Smooth muscle cell of bladder (primary cell): ENCODE results near the gene CEP250. TPM values are rescaled to one million over a fixed set of nuclear protein-coding genes. Genes with fewer than 3 reads are reported as not detected.

Experiments used
- total RNA-seq: library from RNA; depleted of rRNA; stranded (reverse); fragments of >200 nt; gene quantifications from 2 replicates; pipeline ENCODE4 v1.2.3, GENCODE V29; 2014

The CEP250 gene, protein sequence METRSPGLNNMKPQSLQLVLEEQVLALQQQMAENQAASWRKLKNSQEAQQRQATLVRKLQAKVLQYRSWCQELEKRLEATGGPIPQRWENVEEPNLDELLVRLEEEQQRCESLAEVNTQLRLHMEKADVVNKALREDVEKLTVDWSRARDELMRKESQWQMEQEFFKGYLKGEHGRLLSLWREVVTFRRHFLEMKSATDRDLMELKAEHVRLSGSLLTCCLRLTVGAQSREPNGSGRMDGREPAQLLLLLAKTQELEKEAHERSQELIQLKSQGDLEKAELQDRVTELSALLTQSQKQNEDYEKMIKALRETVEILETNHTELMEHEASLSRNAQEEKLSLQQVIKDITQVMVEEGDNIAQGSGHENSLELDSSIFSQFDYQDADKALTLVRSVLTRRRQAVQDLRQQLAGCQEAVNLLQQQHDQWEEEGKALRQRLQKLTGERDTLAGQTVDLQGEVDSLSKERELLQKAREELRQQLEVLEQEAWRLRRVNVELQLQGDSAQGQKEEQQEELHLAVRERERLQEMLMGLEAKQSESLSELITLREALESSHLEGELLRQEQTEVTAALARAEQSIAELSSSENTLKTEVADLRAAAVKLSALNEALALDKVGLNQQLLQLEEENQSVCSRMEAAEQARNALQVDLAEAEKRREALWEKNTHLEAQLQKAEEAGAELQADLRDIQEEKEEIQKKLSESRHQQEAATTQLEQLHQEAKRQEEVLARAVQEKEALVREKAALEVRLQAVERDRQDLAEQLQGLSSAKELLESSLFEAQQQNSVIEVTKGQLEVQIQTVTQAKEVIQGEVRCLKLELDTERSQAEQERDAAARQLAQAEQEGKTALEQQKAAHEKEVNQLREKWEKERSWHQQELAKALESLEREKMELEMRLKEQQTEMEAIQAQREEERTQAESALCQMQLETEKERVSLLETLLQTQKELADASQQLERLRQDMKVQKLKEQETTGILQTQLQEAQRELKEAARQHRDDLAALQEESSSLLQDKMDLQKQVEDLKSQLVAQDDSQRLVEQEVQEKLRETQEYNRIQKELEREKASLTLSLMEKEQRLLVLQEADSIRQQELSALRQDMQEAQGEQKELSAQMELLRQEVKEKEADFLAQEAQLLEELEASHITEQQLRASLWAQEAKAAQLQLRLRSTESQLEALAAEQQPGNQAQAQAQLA (N-terminal part only)
- total RNA-seq: 11.9 and 29.0 TPM in 2 replicates

DNA sequence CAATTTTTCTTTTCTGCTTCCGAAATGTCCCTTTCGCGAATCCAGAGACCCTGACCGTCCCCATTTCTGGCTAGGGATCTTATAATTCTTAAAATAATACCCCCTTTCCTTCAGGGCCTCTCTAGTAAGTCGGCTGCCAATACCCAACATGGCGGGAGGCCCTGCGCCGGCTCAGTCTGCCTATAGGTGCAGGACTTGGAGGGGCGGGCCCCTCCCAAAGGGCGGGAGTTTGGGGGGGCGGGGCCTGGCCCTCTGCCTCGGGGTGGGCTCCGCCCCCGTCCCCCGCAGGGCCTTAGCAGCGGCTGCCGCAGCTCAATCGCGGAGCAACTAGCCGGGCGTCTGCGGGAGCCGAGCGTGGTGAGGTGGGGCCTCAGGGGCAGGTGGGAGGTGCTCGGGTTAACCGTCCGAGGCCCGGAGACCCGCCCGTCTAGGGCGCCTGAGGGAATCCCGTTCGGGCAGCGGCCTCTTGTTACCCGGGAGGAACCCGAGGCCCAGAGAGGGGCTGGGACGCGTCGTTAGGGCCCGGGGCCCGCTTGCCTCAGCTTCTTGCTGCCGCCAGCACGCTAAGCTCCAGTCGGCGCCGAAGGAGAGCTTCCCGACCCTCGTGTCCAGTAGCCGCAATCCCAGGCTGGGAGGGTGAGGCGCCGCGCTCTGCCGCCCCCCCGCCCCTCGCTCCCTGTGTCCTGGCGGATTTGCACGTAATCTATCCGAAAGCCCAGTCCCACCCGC is at the start of gene CEP250:
TSS of gene CEP250 (plus strand) at position 718 of the 729 bp plus-strand sequence. CDS start 6,770 bp downstream, outside the sequence.

DNA sequence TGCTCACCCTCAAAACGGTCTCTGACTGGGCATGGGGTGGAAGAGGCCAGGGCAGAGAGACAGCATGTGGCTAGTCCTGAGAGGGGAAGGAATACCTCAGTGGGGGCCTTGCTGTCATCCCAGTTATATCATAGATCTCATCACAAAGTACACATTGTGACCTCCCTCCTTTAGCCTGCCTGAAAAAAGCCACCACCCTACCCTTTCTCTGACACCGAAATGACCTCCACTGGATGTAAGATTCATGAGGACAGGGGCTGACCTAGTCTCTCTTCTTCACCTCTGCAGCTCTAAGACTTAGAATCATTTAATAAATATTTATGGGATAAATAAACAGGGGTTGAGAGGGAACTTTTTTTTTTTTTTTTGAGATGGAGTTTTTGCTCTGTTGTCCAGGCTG is 74.2 kb downstream of the CEP250 start, which contains the start of gene C20orf173:
TSS of gene C20orf173 (minus strand) at position 101 of the 400 bp plus-strand sequence. CDS start 279 bp downstream, outside the sequence.

DNA sequence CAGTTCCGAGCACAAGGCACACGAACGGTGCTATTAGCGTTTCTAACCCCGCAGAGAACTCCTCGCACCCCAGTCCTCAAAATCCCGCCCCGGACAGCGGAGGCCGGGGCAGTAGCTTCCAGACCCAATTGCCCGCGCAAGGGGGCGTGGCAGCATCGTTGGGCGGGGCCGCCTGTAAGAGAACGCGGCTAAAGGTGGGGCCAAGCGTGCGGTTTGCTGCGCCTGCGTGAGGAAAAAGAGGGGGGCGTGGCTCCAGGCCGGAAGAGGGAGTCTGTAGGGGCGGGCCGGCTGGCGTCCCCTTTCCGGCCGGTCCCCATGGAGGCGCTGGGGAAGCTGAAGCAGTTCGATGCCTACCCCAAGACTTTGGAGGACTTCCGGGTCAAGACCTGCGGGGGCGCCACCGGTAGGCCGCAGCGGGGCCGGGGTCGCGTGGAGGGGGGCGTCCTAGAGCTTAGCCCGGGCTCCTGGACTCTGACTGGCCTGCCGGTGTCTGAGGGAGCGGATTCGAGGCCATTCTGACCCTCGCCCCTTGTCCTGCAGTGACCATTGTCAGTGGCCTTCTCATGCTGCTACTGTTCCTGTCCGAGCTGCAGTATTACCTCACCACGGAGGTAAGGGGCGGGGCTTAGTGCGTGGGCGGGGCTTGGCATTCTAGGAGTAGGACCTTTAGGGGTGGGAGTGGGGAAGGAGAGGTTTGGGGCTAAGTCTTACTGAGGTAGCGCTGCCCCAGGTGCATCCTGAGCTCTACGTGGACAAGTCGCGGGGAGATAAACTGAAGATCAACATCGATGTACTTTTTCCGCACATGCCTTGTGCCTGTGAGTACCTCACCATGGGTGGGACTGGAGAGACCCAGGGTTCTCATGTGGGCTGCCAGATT is 86.6 kb downstream of the CEP250 start, which contains the start of gene ERGIC3:
TSS of gene ERGIC3 (plus strand) at position 296 of the 880 bp plus-strand sequence. CDS start at position 316, 20 bp downstream.

Other genes starting within 250 kb of the CEP250 start
- gene MMP24, start 228.9 kb upstream of the CEP250 start, total RNA-seq: 0.14 and 0.37 TPM in 2 replicates
- 14.2 and 26.2 TPM in 2 replicates for gene MMP24OS, start 177.5 kb upstream of the CEP250 start, total RNA-seq
- gene EIF6, start 170.8 kb upstream of the CEP250 start, total RNA-seq: 89.0 and 110 TPM in 2 replicates
- gene FAM83C, start 163.2 kb upstream of the CEP250 start, total RNA-seq: not detected in 2 replicates
- gene UQCC1, start 43.6 kb upstream of the CEP250 start, total RNA-seq: 22.0 and 22.5 TPM in 2 replicates
- 1.7 and 2.1 TPM in 2 replicates for gene GDF5, start 17.4 kb upstream of the CEP250 start, total RNA-seq
- gene C20orf173, start 74.1 kb downstream of the CEP250 start, total RNA-seq: not detected in 2 replicates
- 444 and 536 TPM in 2 replicates for gene ERGIC3, start 86.5 kb downstream of the CEP250 start, total RNA-seq
- gene SPAG4, start 160.2 kb downstream of the CEP250 start, total RNA-seq: 11.9 and 22.0 TPM in 2 replicates
- gene CPNE1, start 209.3 kb downstream of the CEP250 start, total RNA-seq: 147 and 199 TPM in 2 replicates
- gene RBM12, start 209.3 kb downstream of the CEP250 start, total RNA-seq: 25.5 and 38.6 TPM in 2 replicates
- gene NFS1, start 243.8 kb downstream of the CEP250 start, total RNA-seq: 19.1 and 25.7 TPM in 2 replicates
- 352 and 507 TPM in 2 replicates for gene ROMO1, start 243.8 kb downstream of the CEP250 start, total RNA-seq